NK-92 (cell line): Measurements from ENCODE around the gene OSBPL3.

Experiments used
- DNase-seq: peaks from one replicate; lab custom pipeline; 2025; ENCODE audit not compliant: unreplicated experiment; lab: John Stamatoyannopoulos, UW

Gene OSBPL3

GRCh38 chr7:24767878-24768569, 212.0 kb downstream of the OSBPL3 start:
- DNase-seq: no peak

DNA sequence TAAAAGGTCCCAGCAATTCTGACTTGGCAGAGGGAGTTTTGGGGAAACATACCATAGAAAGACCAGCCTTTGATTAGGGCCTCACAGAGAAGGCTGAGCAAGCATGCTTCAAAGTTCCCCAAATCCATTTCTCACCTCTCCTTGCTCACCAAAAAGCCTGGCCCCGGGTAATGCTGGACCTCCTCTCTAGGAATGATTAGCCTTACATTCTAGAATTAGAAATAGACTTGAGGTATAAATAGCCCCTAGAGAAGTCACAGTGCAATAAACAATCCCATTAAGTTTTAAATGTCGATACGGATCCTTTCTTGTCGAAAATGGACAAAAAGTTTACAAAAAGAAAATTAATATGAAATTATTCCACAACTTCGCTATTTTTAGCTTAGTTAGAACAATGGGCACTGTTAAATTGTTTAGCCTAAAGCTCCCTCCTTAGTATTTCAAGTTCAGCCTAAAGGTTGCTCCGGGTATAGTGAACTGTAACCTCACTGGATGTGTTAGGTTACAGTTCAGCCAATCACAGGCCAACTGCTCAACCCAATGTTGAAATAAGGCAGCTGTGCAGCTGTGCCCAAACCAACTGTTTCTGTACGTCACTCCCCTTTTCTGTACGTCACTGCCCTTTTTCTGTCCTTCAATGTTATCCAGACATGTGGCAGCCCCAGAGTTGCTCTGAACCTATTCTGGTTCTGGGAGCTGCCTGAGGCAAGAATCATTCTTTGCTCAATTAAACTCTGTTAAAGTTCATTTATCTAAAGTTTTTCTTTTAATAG, 214.8 kb downstream of the OSBPL3 start:
- DNase-seq: no peak

DNA sequence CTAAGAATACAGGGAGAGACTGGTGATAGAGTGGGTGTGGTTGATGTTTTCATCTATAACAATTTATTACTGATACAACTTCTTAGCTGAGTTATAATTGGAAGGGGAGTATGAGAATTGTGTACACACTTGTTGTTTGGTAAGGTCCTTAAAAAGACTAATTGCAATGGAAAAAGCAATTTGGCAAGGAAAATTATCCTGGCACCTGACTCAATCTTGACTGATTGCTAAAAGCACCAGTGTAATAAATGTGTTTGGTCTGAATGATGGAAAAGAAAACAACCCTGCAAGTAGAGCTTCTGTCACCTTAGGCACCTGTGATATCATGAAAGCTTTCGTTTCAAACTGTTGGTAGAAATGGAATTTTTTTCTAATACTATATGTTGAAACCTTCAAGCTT, 216.0 kb downstream of the OSBPL3 start:
- DNase-seq: no peak

DNA sequence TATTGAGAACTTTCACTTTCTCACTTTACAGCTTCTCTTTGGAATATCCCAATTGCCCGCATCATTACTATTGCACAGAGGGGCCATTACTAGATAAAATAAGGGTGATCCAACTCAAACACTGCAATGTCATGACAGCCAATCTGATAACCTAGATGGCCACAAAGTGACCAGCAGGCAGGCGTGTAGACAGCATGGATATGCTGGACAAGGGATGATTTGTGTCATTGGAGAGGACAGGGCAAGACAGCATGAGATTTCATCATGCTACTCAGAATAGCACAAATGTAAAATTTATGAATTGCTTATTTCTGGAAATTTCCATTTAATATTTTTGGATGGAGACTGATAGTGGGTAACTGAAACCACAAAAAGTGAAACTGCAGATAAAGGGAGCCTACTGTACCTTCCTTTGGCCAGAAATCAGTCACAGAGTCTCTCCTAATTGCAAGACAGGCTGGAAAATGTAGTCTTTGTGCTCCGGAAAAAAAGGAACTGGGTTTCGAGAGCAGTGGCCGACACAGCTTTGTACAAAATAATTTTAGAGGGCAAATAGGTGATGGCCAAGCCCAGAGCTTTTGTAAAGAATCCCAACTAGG, 216.6 kb downstream of the OSBPL3 start:
- DNase-seq: no peak

GRCh38 chr7:24762771-24763170, 217.2 kb downstream of the OSBPL3 start:
- DNase-seq: no peak

DNA sequence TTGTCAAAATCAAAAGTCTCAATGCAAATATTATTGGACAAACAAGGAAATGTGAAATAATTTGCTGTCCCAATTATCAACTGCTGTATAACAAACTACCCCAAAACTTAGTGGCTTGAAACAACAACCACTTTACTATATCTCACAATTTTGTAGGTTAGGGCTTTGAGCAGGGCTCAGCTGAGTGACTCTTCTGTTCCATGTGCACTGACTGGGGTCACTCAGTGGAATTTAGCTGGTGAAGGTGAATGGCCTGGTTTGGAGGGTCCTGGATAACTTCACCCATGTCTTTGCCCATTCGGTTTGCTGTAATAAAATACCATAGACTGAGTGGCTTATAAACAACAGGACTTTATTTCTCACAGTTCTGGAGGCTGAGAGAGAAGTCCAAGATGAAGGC, 219.0 kb downstream of the OSBPL3 start:
- no peak for DNase-seq

GRCh38 chr7:24757353-24758275, 222.4 kb downstream of the OSBPL3 start, which contains the start of gene GSDME:
GSDME (minus strand) TSS chr7:24757464; CDS start chr7:24749774, 7,690 bp downstream.
- no peak for DNase-seq

- DNase-seq: no peak
These were observed 223.2 kb downstream of the OSBPL3 start for GRCh38 chr7:24756545-24757352.

DNA sequence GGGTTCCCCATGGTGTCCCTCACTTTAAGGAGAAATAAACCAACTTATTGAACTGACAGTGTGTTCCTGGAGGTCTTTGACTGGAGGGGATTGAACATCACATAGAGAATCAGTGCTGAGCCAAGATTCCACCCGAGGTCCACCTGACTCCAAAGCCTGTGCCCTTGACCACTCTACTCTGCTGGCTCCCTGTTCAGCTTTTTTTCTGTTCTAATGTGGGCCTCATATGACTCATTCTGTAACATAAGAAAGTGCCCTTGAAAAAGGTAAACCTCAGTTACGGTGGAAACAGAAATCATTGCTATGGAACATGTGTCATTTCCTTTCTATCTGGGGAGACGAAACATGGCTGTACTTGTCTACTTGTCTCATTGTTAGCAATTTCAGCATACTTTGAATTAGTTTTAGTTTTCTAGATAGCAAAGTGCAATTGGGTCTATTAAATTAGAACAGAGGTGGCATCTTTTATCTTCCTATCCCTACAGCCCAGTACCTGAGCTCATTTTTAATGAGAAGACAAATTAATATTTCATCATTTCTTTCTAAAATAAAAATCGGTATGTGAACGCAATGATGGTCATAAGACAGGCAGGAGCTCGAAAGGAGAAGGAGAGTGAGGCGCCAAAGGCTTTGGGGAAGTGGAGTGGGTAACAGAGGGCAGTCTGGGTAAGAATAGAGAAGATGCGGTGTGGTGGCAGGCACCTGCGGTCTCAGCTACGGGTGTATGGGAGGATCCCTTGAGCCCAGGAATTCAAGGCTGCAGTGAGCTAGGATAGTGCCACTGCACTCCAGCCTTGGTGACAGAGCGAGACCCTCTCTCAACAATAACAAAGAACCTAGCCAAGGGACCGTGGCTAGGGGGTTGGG, 224.2 kb downstream of the OSBPL3 start:
- no peak for DNase-seq

DNA sequence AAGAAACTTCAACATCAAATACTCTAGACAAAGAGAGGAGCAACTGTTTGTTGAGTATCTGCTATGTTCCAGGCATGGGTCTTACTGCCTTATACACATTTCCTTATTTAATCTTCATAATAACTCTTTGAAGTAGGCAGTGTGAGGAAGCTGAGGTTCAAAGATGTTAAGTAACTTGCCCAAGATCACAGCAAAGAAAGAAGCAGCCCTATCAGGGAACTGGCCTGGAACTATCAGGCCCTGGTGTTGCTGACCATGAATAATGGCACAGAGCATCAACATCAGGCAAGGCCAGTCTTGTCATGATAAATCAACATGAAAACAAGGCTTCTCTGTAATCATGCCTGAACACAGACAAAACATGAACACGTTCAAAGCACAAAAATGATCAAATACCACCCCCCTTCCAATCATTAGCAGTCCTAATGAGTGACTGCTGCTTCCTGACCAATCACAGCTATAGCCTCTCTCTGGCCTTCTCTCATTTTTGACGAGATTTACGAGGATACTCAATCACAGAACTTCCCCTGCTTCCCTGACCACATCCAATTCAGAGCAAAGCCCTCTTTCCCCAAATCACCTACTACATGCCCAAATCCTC, 225.0 kb downstream of the OSBPL3 start:
- DNase-seq: no peak

DNA sequence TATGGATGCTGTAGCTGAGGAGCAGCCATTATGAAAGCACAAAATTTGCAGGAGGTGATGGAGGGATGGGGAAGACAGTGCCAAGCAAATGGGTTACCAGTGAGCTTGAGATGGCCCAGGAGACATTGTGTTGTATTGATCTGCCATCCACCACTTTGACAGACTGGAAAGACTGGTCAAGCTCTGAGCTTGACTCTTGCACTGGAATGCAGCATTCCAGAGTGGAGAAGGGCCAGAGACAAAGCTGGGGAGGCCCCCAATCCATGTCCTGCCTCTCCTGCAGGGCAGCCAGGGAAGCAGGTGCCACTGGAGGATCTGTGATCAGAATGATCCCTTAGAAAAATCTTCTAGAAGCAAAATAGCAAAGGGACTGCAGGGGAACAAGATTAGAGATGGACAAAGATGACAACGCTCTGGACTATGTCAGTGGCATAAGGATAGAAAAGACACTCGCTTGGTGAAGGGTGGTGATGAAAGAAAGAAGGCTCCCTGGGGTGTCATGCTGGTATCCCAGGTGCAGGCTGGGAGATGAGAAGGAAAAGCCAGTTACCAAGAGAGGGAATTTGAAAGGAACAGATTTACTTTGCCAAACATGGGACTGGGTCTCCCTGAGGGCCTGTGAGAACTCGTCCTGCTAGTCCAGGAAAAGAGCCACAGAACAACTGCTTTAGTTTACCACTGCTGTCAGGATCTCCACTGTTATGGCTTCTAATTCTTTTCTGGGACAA, 227.7 kb downstream of the OSBPL3 start:
- DNase-seq: no peak

DNA sequence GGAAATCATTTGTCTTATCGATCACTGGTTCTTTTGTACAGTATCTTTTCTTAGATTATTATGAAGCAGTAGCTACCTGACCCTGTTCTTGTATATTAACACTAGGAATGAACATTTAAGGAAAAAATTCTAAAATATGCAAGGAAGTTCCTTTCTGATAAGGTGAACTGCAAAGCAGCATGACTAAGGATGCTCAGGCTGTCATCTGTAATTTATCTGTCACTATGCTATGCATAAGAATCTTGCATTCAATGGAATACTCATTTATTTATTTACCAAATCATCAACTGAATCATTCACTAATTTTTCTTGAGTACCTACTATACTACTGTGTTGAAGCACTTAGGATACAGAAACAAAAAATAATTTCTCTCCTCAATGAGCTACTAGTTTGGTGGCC, 228.5 kb downstream of the OSBPL3 start:
- no peak for DNase-seq

GRCh38 chr7:24750441-24751055, 229.4 kb downstream of the OSBPL3 start:
- no peak for DNase-seq

DNA sequence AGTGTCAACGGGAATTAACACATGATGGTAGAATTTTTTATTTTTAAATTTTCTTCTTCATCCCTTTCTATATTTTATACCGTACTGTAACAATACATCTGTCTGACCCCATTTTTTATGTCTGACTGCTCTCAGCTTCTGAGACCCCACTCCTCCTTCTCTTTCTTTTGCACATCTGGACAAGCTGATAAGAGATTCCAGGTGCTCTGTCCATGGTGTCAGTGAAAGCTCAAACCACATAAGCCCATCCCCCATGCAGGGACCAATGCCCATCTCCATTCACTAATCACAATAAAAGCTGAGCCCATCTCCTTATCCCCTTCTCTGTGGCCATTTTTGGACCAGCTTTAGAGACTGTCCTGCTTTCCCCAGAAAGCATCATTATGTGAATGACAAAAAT, 231.5 kb downstream of the OSBPL3 start:
- no peak for DNase-seq
